ENCODE data around the gene CNFN.

The CNFN gene

DNA sequence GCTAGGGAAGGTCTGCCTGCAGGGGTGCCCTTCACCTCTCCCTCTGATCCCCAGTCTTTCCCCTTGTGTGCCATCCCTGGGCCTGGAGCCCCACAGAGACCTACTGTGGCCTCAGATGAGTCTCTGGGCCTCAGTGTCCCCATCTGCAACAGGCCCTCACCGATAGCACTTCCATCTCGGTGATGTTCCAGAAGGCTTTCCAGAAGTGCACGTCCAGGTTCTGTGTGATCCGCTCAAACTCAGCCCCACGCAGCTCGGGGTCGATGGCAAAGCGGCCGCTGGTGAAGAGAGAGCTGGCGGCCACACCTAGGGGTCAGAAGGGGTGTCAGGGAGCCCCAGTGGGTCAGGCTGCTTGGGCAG, 17.7 kb upstream of the CNFN start:
- no peak for TF ChIP-seq CTCF (IDR thresholded peaks at IDR 0.05; ENCODE audit: unreplicated experiment in 3 of 3)
- Mint-ChIP-seq H3K9me3 (no peaks in the 10 kb centered on the region), H3K27me3 (ENCODE audit: low read depth) (peaks cover 4% of the 10 kb centered on the region), H3K36me3 (ENCODE audit: low read depth) (peaks cover 16% of the 10 kb centered on the region), H3K4me1 (peaks cover 17% of the 10 kb centered on the region), H3K4me3 (no peak overlapping the region), H3K27ac (no peak overlapping the region)

- no peak for TF ChIP-seq CTCF (IDR thresholded peaks at IDR 0.05; ENCODE audit: unreplicated experiment in 3 of 3)
- H3K4me3 Mint-ChIP-seq = no peak overlapping the region
- no peak overlapping the region for H3K27ac Mint-ChIP-seq
- peaks cover 14% of the 10 kb centered on the region for H3K4me1 Mint-ChIP-seq
- peaks cover 16% of the 10 kb centered on the region for H3K36me3 Mint-ChIP-seq (ENCODE audit: low read depth)
- no peaks in the 10 kb centered on the region for H3K9me3 Mint-ChIP-seq
- peaks cover 5% of the 10 kb centered on the region for H3K27me3 Mint-ChIP-seq (ENCODE audit: low read depth)
Observed at GRCh38 chr19:42407085-42407815, 17.2 kb upstream of the CNFN start.

DNA sequence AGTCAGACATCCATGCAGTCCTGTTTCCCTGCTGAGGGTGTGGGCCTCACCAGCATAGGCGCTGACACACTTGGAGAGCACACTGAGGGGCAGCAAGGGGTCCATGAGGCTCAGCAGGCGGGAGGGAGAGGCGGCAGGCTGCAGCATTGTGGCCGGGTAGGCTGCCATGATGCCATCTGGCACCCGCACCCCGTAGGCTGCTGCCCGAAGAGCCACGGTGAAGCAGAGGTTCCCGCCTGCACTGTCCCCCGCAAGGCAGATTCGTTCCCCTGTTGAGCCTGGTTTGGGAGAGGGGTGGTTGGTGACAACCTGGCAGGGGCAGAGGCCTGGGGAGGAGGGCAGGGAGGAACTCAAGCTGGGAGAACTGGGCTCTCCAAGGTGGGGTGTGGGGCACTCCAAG, 16.0 kb upstream of the CNFN start:
- Mint-ChIP-seq H3K4me1 (peaks cover 13% of the 10 kb centered on the region), H3K27me3 (ENCODE audit: low read depth) (peaks cover 5% of the 10 kb centered on the region), H3K27ac (no peak overlapping the region), H3K36me3 (ENCODE audit: low read depth) (peaks cover 16% of the 10 kb centered on the region), H3K9me3 (no peaks in the 10 kb centered on the region), H3K4me3 (no peak overlapping the region)
- no peak for TF ChIP-seq CTCF (IDR thresholded peaks at IDR 0.05; ENCODE audit: unreplicated experiment in 3 of 3)

DNA sequence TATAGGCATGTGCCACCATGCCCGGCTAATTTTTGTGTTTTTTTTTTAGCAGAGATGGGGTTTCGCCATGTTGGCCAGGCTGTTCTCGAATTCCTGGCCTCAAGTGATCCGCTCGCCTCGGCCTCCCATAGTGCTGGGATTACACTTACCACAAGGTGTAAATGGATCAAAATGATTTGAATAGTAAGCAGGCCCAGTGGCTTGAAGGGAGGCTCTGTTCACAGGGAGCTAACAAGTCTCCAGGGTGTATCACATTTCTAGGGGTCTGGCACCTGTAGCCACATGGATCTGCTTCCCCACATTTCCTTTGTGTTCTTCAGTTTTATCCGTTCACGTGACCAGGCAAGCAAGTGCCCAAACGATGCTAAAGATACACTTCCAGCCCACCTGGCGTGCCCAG, 13.5 kb upstream of the CNFN start:
- TF ChIP-seq CTCF (IDR thresholded peaks at IDR 0.05; ENCODE audit: unreplicated experiment in 3 of 3) = no peak
- no peak overlapping the region for H3K27ac Mint-ChIP-seq
- peaks cover 16% of the 10 kb centered on the region for H3K36me3 Mint-ChIP-seq (ENCODE audit: low read depth)
- H3K9me3 Mint-ChIP-seq = no peaks in the 10 kb centered on the region
- H3K27me3 Mint-ChIP-seq (ENCODE audit: low read depth) = peaks cover 5% of the 10 kb centered on the region
- peak overlapping the region; percentile 43 to 91 (median 89) for H3K4me3 Mint-ChIP-seq
- peaks cover 11% of the 10 kb centered on the region for H3K4me1 Mint-ChIP-seq

GRCh38 chr19:42402376-42403116, 12.4 kb upstream of the CNFN start:
- no peak for TF ChIP-seq CTCF (IDR thresholded peaks at IDR 0.05; ENCODE audit: unreplicated experiment in 3 of 3)
- Mint-ChIP-seq H3K4me1 (peaks cover 11% of the 10 kb centered on the region), H3K27ac (peak overlapping the region in 2 of 3 experiments; percentile 54 to 56), H3K4me3 (peak overlapping the region; percentile 89 to 91 (median 91)), H3K27me3 (ENCODE audit: low read depth) (peaks cover 5% of the 10 kb centered on the region), H3K9me3 (no peaks in the 10 kb centered on the region), H3K36me3 (ENCODE audit: low read depth) (peaks cover 12% of the 10 kb centered on the region)
